PC-3 (cell line): Measurements from ENCODE around the gene BAG3.
"Not testable (repeated sequence)": the region's sequence is repeated elsewhere in the genome, so short reads cannot be mapped to it uniquely, and the experiment has no call there.

Source experiments
- EZH2 ChIP-seq: fragments of 300-600 bp; sonication (generic); IDR thresholded peaks from one replicate; pipeline ENCODE4 v1.6.1; 2017; ENCODE audit warnings: antibody characterized with exemption, mild to moderate bottlenecking, low read length; ENCODE audit not compliant: unreplicated experiment
- EZH2phosphoT487 ChIP-seq: fragments of 300-600 bp; sonication (generic); IDR thresholded peaks from 2 replicates; pipeline ENCODE4 v1.6.1; 2018; ENCODE audit warnings: mild to moderate bottlenecking, antibody characterized with exemption, low read length, borderline replicate concordance

DNA sequence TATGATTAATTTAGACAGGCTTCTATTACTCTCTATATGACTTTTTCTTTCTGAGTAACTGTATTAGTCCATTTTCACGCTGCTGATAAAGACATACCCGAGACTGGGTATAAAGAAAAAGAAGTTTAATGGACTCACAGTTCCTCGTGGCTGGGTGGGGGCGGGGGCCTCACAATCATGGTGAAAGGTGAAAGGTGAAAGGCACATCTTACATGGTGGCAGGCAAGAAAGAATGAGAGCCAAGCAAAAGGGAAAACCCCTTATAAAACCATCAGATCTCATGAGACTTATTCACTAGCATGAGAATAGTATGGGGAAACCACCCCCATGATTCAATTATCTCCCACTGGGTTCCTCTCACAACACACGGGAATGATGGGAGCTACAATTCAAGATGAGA, 56.2 kb downstream of the BAG3 start:
- not testable (repeated sequence) for TF ChIP-seq EZH2phosphoT487, EZH2
